ENCODE measurements around the gene PQBP1. TPM values are rescaled to one million over a fixed set of nuclear protein-coding genes. Genes with fewer than 3 reads are reported as not detected.
A peak's percentile ranks its signal among the peaks of the same experiment; 100 is the strongest.

Gene PQBP1
- total and polyA plus RNA-seq, 8 donors, result 4.7 to 148 (median 92.7) TPM

GRCh38 chrX:48893556-48894348 is 4.0 kb upstream of the PQBP1 start:
- WGBS, 5 donors, result 77 to 95% (median 90%) methylated on average over 4 to 16 of the region's 16 CpGs
- no peak for DNase-seq
- intact Hi-C loops (cut with DNase I; ENCODE audit: low total_unique reads), result no loop called here
- Histone ChIP-seq H3K36me3 (peaks cover 0 to 23% (median 15%) of the 10 kb centered on the region in 4 donors), H3K27ac (no peak overlapping the region), H3K27me3 (peaks cover 0 to 8% (median 0%) of the 10 kb centered on the region in 3 donors), H3K4me1 (peaks cover 11 to 34% (median 22%) of the 10 kb centered on the region in 4 donors), H3K9me3 (peaks cover 0 to 15% (median 0%) of the 10 kb centered on the region in 4 donors), H3K4me3 (no peak overlapping the region)
- TF ChIP-seq EP300 (IDR thresholded peaks at IDR 0.05) (no peak), CTCF (IDR thresholded peaks at IDR 0.05) (no peak), POLR2A (IDR thresholded peaks at IDR 0.05) (no peak), POLR2AphosphoS5 (IDR thresholded peaks at IDR 0.05) (no peak)

GRCh38 chrX:48894891-48895290 is 2.8 kb upstream of the PQBP1 start:
- intact Hi-C loops (cut with DNase I; ENCODE audit: low total_unique reads), result no loop called here
- H3K9me3 ChIP-seq, result peaks cover 0 to 15% (median 0%) of the 10 kb centered on the region in 4 donors

GRCh38 chrX:48896611-48897011 is 1.1 kb upstream of the PQBP1 start:
- peaks cover 0 to 5% (median 0%) of the 10 kb centered on the region in 3 donors for H3K27me3 ChIP-seq
- TF ChIP-seq CTCF (IDR thresholded peaks at IDR 0.05) (no peak), POLR2AphosphoS5 (IDR thresholded peaks at IDR 0.05) (no peak), POLR2A (IDR thresholded peaks at IDR 0.05) (no peak), EP300 (IDR thresholded peaks at IDR 0.05) (no peak)
- intact Hi-C loops (cut with DNase I; ENCODE audit: low total_unique reads), result no loop called here
- peaks cover 0 to 15% (median 0%) of the 10 kb centered on the region in 4 donors for H3K9me3 ChIP-seq
- H3K4me1 ChIP-seq, result peaks cover 20 to 31% (median 27%) of the 10 kb centered on the region in 4 donors
- WGBS, 5 donors, result 19 to 66% (median 56%) methylated on average over 4 to 9 of the region's 9 CpGs
- peak overlapping the region; percentile 58 to 69 (median 63) for H3K4me3 ChIP-seq
- DNase-seq, result peak in 1 of 2 donors; percentile 41
- H3K27ac ChIP-seq, result peak overlapping the region; percentile 91 to 97 (median 95)
- peaks cover under 1 to 39% (median 27%) of the 10 kb centered on the region in 4 donors for H3K36me3 ChIP-seq

More at GRCh38 chrX:48894891-48895290, 2.8 kb upstream of the PQBP1 start:
- H3K36me3 ChIP-seq, result peaks cover 0 to 27% (median 17%) of the 10 kb centered on the region in 4 donors
- H3K4me1 ChIP-seq, result peaks cover 20 to 34% (median 30%) of the 10 kb centered on the region in 4 donors
- no peak overlapping the region for H3K27ac ChIP-seq
- 76 to 97% (median 83%) methylated on average over 6 of the region's 6 CpGs for WGBS, 5 donors
- no peak overlapping the region for H3K4me3 ChIP-seq
- peaks cover 0 to 8% (median 0%) of the 10 kb centered on the region in 3 donors for H3K27me3 ChIP-seq
- TF ChIP-seq EP300 (IDR thresholded peaks at IDR 0.05), result no peak
- no peak for TF ChIP-seq POLR2A (IDR thresholded peaks at IDR 0.05)
- no peak for DNase-seq

GRCh38 chrX:48897157-48897624 is 539 bp upstream of the PQBP1 start:
- 0 to 41% (median 3%) methylated on average over 24 to 38 of the region's 38 CpGs for WGBS, 5 donors
- intact Hi-C loops (cut with DNase I; ENCODE audit: low total_unique reads), result no loop called here
- TF ChIP-seq POLR2AphosphoS5 (IDR thresholded peaks at IDR 0.05) (no peak), POLR2A (IDR thresholded peaks at IDR 0.05) (no peak), CTCF (IDR thresholded peaks at IDR 0.05) (no peak), EP300 (IDR thresholded peaks at IDR 0.05) (no peak)

More at GRCh38 chrX:48897157-48897624, 539 bp upstream of the PQBP1 start:
- Histone ChIP-seq H3K27me3 (peaks cover 0 to 5% (median 0%) of the 10 kb centered on the region in 3 donors), H3K9me3 (peaks cover 0 to 15% (median 0%) of the 10 kb centered on the region in 4 donors), H3K4me1 (peaks cover 16 to 27% (median 22%) of the 10 kb centered on the region in 4 donors), H3K36me3 (peaks cover 6 to 45% (median 33%) of the 10 kb centered on the region in 4 donors), H3K27ac (peak overlapping the region; percentile 91 to 97 (median 95)), H3K4me3 (peak overlapping the region; percentile 58 to 69 (median 63))
- DNase-seq, result peak; percentile 73 to 91
